ENCODE data around the gene CEP104.

Gene CEP104

DNA sequence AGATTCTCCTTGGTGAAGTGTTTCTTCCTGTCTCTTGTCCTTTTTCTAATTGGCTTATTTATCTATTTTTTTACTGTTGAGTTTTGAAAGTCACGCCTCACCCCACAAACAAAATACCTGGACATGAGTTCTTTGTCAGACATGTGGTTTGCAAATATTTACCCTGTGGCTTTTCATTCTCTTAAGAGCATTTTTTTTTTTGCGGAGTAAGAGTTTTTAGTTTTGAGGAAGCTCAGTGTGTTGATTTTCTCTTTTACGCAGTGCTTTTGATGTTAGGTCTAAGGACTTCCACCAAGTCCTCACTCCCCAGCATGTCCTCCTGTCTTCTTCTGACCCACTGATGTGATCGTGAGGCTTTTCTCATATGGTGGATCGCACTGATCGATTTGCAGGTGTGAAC, 7.9 kb upstream of the CEP104 start:
- no peak for DNase-seq

DNA sequence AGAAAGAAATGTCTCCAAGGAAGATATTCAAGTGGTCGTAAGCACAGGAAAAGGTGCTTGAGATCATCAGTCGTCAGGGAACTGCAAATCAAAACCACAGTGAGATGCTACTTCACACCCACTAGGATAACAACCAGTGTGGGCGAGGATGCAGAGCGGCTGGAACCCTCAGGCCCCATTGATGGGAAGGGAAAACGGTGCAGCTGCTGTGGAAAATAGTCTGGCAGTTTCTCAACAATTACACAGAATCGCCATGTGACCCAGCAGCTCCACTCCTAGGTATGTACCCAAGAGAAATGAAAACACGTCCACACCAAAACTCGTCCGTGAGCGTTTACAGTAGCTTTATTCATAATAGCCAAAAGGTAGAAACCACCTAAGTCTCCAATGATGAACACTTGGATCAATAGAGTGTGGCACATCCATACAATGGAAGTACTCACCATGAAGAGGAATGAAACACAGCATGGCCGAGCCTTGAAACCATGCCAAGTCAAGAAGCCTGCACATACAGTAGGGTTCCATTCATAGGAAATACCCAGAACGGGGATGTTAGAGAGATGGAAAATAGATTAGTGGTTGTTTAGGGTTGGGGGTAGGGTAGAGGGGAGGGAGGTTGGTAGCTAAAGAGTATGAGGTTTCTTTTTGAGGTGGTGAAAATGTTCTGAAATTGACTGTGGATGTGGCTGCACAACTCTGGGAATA, 6.4 kb upstream of the CEP104 start:
- DNase-seq = no peak

DNA sequence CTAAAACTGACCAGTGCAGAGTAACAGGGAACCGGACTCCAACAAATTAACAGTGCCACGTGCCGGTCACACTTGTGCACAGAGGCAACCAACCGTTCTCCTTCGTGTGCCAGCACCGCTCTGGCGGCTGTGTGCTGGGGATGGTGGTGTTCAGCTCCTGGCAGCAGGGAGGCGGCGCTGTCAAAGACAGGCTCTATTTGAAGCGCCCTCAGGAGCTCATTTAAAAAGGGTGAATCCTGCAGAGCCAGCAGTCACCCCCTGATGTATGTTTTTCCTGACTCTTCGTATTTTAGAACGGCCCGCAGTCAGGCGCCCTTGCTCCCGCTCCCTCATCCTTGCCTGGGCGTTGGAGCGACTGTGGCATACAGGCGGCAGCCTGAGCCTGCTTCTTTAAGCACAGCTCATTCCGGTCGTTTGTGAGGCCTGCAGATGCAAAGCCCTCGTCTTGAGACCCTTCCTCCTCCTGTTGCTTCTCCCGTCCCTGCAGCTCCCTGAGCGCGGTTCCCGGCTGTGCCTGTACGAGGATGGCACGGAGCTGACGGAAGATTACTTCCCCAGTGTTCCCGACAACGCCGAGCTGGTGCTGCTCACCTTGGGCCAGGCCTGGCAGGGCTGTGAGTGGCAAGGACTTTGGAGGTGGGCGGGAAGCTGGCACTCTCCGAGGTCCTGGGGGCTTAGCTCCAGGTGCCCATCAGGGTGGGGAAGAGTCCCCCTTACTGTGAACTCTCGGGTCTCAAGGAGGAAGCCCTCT, 1.4 kb upstream of the CEP104 start:
- DNase-seq = peak; percentile 37

DNA sequence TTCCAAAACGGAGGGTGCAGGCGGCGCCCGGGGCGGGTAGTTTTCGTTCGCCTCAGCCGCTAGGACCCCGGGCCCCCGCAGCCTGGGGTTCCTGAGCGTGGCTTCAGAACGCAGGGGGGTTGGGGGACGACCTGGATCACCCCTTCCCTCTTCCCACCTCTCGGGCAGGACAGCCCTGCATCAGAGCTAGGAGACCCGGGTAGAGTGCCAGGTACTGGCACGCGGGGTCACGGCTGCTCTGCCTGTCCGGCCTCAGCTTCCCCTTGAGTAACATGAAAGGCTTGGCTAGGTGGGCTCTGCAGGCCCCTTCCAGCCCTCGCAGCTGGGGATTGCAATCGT, 749 bp upstream of the CEP104 start:
- no peak for DNase-seq

DNA sequence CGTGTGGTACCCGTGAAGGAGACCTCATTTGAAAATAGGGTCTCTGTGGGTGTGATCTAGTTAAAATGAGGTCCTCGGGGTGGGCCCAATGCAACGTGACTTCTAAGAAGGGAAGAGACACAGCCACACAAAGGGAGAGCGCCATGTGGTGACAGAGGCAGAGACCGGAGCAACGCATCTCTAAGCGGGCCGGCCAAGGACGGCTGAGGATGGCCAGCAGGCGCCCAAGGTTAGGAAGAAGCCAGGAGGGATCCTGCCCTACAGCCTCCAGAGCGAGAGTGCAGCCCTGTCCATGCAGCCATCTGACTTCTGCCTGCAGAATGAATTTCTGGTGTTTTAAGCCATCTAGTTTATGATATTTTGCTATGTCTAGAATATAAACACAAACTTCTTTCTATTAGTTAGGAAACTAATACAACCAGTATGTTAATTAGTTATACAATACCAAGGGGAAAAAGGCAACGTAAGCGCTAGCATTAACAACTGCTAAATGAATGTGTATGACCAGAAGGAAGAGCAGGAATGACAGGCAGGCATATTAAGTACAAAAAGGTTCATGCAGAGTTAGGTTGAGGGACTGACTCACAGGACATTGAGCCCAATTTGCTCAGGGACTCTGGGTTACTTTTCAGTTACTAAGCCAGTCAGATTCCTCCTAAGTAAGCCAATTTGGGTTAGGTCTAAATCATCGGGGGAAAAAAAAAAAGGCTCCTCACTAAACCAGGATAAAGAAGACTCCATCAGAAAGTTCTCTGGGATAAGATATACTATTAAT, 4.1 kb downstream of the CEP104 start:
- DNase-seq = no peak

DNA sequence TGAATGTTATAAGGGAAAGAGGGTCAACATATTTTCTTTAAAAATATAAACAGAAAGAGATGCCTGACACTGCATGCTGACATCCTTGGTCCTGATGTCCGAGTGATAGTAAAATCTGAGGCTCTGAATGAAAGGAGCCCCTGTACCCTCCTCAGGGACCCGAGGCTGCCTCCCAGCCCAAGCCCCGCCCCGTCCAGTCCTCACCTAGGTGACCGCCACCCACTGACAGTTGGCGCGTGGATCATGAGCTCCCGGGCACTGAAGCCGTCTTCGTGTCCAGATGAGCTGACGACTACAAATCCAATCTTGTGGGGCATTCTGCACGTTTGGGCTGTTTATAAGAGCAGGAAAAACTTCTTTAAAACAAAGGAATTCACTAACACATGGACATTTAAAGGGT, 4.9 kb downstream of the CEP104 start:
- DNase-seq = no peak

DNA sequence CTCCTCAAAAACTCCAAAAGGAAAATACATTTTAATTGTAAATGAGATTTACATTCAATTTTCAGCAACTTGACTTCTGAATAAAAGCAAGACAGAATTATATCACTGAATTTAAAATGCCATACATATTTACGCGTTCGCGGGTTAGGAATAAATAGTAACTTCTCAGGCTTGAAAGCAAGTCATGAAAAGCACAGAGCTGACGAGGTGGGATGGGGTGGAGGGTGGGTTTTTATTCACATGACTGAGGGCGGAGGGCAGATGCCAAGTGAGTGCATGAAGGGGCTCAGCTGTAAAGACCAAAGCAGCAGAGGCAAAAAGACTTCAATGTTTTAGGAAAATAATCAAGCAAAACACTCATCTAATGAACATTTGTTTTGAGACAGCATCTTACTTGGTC, 5.7 kb downstream of the CEP104 start:
- no peak for DNase-seq

DNA sequence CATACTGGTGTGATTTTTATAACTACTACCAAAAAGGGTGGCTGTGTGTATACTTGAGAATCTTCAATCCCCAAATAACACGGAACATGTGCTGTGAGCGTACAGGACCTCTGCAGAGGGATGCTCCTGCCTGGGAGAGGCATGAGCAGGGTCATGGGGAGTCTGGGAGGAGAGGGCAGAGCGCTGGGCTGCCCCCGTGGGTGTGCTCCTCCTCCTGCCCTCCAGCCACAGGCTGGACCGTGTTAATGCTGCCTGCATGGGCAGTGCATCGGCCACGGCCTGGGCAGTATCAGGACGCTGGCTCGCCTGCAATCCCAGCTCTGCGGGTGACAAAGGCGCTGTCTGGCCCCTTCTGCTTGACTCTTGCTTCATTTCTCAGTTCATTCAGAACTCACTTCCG, 6.2 kb downstream of the CEP104 start:
- DNase-seq = no peak

DNA sequence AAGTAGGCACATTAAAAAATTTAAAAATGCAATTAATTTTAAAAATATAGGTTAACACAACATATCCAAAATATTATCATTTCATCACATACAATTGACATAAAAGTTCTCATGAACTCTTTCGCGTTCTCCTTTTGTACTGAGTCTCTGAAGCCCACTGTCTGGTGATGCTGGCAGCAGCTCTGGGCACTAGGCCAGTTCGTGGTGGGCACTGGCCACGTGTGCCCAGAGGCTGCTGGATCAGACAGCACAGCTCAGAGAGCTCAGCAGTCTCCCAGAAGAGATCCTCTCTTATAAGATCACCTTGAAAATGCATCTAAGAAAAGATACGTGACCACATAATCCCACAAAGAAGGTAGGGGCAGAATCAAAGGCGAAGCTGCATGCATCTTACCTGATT, 9.9 kb downstream of the CEP104 start:
- DNase-seq = no peak

DNA sequence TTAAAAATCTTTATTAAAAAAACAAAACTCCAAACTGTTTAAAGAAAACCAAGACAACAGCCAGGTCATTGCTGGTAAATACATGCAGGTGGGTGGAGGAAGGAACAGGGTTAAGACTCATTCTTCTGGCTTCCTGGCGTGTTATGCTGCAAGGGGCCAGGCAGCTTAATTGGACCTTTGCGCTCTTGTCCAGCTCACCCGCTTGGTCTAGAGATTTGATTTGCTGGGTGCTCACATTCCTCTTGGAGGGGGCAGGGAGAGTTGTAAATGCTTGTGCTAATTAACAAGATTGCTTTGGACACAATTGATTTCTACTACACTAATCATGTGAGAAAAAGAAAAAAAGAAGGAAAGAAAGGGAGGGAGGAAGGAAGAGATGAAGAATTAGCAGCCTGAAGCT, 10.5 kb downstream of the CEP104 start:
- no peak for DNase-seq

DNA sequence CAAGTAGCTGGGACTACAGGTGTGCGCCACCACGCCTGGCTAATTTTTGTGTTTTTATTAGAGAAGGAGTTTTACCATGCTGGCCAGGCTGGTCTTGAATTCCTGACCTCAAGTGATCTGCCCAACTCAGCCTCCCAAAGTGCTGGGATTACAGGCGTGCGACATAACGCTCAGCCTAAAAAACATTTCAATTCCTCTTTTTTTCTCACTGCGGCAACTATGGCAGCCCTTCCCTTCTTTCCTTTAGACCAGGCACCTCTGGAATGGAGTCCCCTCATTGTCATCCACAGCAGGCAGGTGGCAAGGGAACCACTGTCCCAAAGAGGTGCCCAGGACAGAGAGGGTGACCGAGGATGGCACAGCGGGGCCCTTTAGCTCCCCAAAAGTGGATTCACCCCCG, 14.1 kb downstream of the CEP104 start:
- no peak for DNase-seq

DNA sequence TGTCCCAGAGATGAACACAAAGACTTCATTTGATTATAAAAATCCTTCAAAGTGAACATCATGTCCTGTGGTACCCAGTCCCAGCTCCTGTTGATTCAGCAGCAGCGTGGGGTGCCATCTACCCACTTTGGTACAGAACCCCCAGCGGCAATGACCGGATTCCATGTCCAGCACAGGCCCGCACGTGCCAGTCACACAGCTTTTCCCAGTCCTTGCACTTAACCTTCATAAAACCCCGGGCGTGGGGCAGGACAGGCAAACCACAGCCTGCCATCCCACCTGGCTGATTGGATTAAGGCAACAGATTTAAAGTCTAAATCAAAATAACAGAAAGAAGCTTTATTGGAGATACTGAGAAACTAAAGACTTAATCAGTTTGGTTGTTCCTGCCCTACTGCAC, 15.5 kb downstream of the CEP104 start:
- no peak for DNase-seq

DNA sequence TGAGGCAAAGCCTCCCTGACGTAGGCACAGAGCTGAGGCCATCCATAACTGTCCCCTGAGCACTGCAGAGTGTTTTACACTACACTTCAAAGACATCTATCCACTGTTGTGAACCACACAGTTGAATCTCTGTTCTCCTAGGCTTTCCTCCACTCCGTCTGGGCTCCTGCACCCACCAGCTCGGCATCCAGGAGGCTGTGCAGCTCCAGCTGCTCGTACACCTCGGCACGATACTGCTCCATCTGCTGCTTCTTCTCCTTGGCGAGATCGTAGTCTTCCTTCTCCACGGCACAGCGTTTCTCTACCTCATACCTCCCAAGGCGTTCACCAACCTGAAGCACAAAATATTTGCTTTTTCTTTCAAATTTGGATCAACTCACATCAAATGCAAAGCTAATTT, 18.2 kb downstream of the CEP104 start:
- DNase-seq = no peak

DNA sequence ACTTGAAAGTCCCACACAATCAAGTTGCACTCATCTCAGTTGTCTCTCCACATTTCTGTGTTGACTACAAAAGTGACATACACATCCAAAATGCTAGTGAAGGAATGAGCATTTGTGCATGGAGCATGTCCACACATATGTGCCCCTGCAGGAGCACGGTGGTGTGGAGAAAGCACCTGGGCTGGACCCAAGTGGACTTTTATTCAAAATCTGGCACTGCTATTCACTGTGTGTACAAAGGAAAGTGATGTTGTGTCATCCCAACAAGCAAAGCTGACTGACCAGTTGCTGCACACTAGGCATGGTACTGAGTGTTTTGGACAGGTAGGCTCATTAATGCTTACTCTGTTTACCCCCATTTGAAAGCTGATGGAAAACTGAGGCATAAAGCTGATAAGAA, 19.3 kb downstream of the CEP104 start:
- no peak for DNase-seq

DNA sequence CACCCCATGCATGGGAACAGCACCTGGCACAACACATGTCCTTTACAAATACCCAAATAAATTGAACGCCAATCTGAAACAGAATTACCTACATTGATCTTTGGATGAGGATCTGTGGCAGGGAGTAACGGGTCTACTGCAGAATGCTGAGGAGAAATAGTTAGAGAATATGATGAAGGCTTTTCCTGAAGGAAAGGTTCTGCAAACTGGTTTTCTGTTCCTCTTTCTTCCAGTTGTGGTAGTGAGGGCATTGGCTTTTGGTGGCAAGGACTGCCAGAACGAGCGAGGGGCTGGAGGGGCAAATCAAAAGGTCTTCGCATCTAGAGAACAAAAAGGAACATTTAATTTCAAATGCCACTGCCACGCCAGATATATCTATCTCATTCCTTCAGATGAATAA, 19.8 kb downstream of the CEP104 start:
- no peak for DNase-seq

DNA sequence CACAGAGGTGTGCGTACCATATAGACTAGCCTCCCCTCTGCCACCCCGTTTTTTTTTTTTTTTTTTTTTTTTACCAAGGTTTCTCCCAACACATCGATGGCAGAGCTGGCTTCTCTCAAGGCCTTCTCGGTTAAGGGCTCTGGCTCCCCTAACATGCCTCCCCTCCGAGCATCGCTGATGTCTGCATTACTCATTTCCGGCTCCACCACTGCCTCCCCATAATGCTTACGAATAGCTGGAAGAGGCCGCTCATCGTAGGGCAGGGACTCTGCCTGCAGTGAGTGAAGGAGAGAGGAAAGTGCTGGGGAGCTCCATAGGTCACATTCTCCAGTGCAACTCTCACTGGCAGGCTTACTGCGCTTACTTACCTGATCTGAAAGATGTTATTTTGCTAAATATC, 20.6 kb downstream of the CEP104 start:
- no peak for DNase-seq

DNA sequence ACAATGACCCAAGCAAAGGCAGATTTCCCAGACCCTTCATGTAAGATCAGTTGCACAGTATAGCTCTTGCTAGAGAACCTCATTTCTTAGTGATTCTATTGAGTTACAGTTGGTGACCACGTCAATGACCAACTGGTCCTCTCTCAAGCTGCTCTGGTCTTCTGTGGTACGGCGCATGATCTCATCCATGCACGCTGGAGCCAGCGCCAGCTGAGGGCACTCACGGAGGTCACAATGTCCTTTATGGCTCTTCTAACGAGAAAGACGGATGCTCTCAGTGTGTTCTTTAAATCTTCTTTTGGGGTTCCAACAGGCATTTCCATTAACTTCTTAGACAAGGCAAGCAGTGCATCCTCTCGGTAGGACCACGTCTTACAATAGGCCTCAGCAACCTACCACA, 22.3 kb downstream of the CEP104 start:
- no peak for DNase-seq

DNA sequence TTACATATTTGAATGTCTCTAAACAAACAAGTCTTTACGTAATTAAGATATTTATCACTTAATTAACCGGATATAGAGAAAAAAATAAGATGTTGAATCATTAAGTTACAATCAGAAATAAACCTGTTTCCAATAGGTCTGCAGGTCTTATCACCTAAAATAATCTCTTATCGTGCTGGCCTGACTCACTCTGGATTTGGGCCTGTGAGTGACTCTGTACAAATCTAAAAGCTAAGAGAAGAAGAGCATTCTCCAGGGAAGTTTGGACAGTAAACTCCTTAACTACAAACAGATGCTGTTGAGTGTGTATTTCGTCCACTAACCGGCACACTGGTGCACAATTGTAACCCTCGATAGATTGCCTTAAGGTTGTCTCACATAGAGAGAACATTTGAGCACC, 25.3 kb downstream of the CEP104 start:
- DNase-seq = no peak

DNA sequence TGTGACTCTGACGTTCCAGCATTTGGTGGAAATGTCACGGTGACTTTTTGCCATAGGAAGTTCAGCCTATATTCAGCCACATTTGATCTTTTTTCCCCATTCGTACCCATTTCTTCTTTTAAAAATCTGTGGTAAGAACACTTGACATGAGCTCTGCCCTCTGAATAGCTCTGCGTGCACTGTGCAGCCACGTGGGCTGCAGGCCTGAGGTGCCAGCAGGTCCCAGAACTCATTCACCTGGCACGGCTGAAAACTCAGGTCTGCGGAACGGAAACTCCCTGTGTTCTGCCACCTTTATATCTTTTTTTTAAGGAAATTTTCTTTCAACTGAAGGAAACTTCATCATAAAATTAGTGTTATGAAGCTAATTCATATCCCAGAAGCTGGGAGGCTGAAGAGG, 28.6 kb downstream of the CEP104 start:
- no peak for DNase-seq

DNA sequence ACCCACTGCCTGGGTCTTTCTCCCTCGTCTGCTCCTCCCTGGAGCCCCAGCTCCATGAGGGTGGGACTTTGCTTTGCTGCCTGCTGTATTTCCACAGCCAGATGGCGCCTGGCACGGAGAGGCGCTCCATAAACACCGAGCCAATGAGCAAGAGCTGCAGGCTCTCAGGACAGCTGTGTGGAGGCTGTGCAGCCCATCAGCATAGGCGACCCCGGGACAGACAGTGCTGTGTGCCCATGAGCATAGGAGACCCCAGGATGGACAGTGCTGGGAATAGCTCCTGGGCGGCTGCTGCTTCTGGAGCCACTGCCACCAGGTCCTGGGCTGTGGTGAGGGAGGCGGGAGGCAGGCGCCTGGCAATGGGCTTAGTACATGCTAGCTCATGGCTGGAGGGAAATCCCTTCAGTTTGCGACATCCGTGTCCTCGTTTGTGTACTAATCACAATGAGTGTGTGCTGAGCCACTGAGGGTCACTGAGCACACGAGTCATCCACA, 29.2 kb downstream of the CEP104 start:
- no peak for DNase-seq

DNA sequence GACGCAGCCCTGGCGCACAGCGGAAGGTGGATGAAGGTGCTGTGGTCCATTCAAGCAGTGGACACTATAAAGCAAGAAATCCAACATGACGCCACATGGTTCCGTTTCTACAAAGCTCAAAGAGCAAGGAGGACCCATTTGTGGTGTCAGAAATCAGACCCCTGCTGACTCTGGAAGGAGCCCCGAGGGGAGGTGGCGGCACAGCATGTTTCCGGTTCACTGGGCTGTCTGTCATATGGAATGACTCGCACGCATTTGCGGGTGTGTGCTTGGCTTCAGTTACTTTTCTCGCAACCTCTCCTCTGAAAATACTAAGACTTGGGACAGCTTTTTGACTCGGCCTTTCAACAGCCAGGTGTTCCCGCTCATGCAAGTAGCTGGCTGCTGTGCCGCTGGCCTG, 31.7 kb downstream of the CEP104 start:
- DNase-seq = no peak

DNA sequence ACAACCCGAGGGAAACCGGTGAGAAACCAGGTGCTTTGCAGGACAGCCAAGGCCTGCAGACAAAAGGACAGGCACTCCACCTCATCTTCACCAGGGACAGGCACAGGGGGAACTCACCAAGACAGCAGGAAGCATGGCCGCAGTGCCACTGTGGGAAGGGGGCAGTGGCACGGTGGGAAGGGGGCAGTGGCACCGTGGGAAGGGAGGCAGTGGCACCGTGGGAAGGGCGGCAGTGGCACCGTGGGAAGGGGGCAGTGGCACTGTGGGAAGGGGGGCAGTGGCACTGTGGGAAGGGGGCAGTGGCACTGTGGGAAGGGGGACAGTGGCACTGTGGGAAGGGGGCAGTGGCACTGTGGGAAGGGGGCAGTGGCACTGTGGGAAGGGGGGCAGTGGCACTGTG, 32.4 kb downstream of the CEP104 start:
- DNase-seq = no peak

DNA sequence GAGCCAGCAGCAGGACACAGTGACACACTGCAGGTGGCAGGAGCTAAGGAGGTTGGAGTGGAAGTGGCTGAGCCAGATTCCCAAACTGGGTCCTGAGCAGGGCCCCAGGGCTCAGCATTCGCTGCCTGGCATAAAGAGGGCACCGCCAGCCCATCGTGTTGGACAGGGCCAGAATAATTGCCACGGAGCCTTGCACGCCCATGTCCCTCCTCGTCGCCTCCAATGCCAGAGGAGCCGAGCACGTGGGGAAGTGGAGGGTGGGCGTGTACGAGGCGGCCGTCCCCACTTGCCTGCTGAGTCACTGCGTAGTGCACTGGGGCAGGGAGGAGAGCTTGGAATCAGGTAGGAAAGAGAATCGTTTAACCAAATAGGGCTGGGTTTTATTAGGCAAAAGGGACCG, 34.6 kb downstream of the CEP104 start:
- no peak for DNase-seq

DNA sequence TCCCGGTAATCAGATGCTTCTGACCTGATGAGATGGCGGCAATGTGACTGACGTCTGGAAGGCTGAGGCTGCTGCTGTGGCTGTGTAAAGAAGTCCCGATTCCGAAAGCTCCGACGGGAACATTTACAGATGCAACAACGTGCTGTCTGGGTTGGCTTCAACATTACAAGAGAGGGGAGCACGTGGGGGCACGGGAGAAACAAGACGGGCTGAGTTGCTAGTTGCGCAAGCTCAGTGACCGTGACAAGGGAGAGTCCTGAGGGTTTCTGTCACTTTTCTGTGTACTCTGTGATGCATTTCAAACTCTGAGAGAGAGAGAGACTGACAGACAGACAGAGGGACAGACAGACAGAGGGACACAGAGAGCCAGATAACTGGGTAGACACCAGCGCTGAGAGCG, 35.1 kb downstream of the CEP104 start:
- no peak for DNase-seq
